Ovary (tissue), 9 donors: ENCODE data around the gene TRIM16. TPM values are rescaled to one million over a fixed set of nuclear protein-coding genes. Genes with fewer than 3 reads are reported as not detected.
"Not testable (repeated sequence)": the region's sequence is repeated elsewhere in the genome, so short reads cannot be mapped to it uniquely, and the experiment has no call there.

Source experiments
- DNase-seq, 5 donors: peaks; one replicate each; pipeline ENCODE4 v3.0.0-alpha.2; 2019 to 2020
- H3K27ac ChIP-seq, 2 donors: fragments of 200-600 bp; one replicate each; pipeline versions ENCODE4 v1.5.1 to v1.8.0; 2019 to 2022
- H3K27me3 ChIP-seq: fragments of 200-600 bp; one replicate; pipeline ENCODE4 v1.8.0; 2022
- H3K36me3 ChIP-seq: fragments of 200-600 bp; sonication (generic); one replicate; pipeline ENCODE4 v1.5.1; 2019
- H3K4me1 ChIP-seq: one replicate; pipeline ENCODE4 v1.8.1; 2013; ENCODE audit warnings: mild to moderate bottlenecking, moderate library complexity; ENCODE audit not compliant: insufficient read depth
- H3K4me3 ChIP-seq: fragments of 200-600 bp; sonication (generic); one replicate; pipeline ENCODE4 v1.5.1; 2017
- H3K9me3 ChIP-seq, 2 donors: fragments of 200-600 bp in 1 of 2; sonication (generic) in 1 of 2; one replicate each; pipeline versions ENCODE4 v1.5.1 to v1.8.1; 2013 to 2019; ENCODE audit warnings: mild to moderate bottlenecking in 1 of 2, moderate library complexity in 1 of 2
- EP300 ChIP-seq: sonication (generic); formaldehyde crosslinking; IDR thresholded peaks from one replicate; pipeline ENCODE4 v1.6.1; 2017; ENCODE audit warnings: antibody characterized with exemption
- POLR2A ChIP-seq: fragments of 450-650 bp; IDR thresholded peaks from one replicate; pipeline ENCODE4 v1.6.1; 2017; ENCODE audit warnings: antibody characterized with exemption, mild to moderate bottlenecking, moderate library complexity
- WGBS, 3 donors: extraction: QIAGEN DNeasy Blood & Tissue Kit in 1 of 3; methylation state at CpG; one replicate each; pipeline versions ENCODE4 v1.1.5 to v1.1.7; 2013 to 2017; 5-methylcytosine and 5-hydroxymethylcytosine counted together
- intact Hi-C, 4 donors: fragments of 100-400 bp; cut with DNase I; formaldehyde crosslinking; loops; one replicate each; pipeline versions ENCODE4 v1.11.0 to v1.15.1; 2022 to 2023
- polyA plus RNA-seq, 2 donors: library from polyadenylated mRNA; stranded (reverse); fragments of 200-250 nt in 1 of 2; fragments of 350-450 nt in 1 of 2; fragmentation: Illumina TruSeq in 1 of 2; extraction: RNeasy Lipid Tissue Mini Kit (QIAGEN cat#74804) in 1 of 2; gene quantifications; one replicate each; pipeline ENCODE4 v1.2.3, GENCODE V29; 2013 to 2014
- total RNA-seq, 7 donors: library from RNA; depleted of rRNA in 2 of 7; stranded (reverse); fragments of >200 nt in 2 of 7; fragmentation: NEBNext Ultra II Directional in 3 of 7; extraction: Animal tissue kit (Norgen Biotek cat#: 25700) in 3 of 7; gene quantifications; one replicate each; pipeline versions ENCODE4 v1.1.0 to v1.2.4, GENCODE V29; 2016 to 2023
- TF ChIP-seq, protein P1 (sequence below), 3 donors: fragments of 450-650 bp in 2 of 3; fragments of 200-600 bp in 1 of 3; IDR thresholded peaks; one replicate each; pipeline versions ENCODE4 v1.5.1 to v1.8.0; 2016 to 2022; ENCODE audit warnings: antibody characterized with exemption in 3 of 3, mild to moderate bottlenecking in 1 of 3
- donor health status: DM: no; HTN: no; CAD: no; lungs with moderate emphysema.
- donor health status: DM: no; HTN: no; CAD: no.
- donor health status: Bipolar disorder and iron deficiency.
- donor health status: DM: yes; HTN: yes; CAD: no.
- donor health status: DM: no; HTN: no; CAD: no.
- donor health status: DM: yes; HTN: yes; CAD: no.

TRIM16 gene
- total and polyA plus RNA-seq, 9 donors = 3.8 to 17.2 (median 11.2) TPM

DNA sequence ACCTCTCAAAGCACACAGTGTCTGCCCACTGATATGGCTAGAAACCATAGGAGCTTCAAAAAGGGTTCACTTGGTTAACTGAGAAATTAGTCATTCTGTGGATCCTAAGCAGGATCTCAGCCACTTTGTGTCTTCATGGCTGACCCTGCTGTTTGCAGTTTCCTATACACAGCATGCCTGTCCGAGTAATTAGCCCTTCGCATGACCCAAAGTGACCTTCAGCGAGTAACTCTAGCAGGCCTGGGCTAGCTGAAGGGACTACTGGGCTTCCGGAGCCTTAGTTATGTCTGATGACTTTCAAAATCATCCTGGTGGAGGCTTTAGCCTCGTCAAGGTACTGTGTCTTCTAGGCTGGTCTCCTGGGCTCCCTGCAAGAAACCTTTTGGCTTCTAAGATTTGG is 35.7 kb downstream of the TRIM16 start:
- intact Hi-C loops = no loop called here
- Histone ChIP-seq H3K36me3 (no peaks in the 10 kb centered on the region), H3K4me1 (peaks cover 7% of the 10 kb centered on the region), H3K27me3 (no peaks in the 10 kb centered on the region), H3K9me3 (no peaks in the 10 kb centered on the region), H3K27ac (no peak overlapping the region), H3K4me3 (no peak overlapping the region)
- no peak for DNase-seq
- TF ChIP-seq POLR2A (no peak), EP300 (no peak)
- TF ChIP-seq, protein P1, sequence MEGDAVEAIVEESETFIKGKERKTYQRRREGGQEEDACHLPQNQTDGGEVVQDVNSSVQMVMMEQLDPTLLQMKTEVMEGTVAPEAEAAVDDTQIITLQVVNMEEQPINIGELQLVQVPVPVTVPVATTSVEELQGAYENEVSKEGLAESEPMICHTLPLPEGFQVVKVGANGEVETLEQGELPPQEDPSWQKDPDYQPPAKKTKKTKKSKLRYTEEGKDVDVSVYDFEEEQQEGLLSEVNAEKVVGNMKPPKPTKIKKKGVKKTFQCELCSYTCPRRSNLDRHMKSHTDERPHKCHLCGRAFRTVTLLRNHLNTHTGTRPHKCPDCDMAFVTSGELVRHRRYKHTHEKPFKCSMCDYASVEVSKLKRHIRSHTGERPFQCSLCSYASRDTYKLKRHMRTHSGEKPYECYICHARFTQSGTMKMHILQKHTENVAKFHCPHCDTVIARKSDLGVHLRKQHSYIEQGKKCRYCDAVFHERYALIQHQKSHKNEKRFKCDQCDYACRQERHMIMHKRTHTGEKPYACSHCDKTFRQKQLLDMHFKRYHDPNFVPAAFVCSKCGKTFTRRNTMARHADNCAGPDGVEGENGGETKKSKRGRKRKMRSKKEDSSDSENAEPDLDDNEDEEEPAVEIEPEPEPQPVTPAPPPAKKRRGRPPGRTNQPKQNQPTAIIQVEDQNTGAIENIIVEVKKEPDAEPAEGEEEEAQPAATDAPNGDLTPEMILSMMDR (IDR thresholded peaks at IDR 0.05) = no peak
- WGBS, 3 donors = 79 to 84% (median 83%) methylated on average over 5 of the region's 5 CpGs

DNA sequence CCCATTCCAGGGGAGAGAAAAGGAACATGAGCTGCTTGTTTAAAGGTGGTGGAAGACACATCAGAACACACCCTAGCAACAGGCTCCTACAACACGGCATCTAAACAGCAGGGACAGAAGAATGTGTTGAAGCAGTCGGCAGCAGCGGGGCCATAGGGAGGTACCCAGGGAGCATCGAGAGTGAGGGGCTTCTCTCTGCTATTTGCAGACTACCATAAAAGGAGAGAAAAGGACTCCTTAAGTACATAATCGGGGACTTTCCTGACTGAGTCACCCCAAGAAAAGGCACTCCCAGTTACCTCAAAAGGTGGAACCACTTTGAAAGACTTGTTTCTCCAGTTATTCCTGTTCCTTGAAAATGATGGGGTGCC is 38.2 kb downstream of the TRIM16 start:
- H3K27me3 ChIP-seq, intact Hi-C loops, H3K9me3 ChIP-seq, DNase-seq, H3K4me1 ChIP-seq, H3K36me3 ChIP-seq, H3K27ac ChIP-seq, H3K4me3 ChIP-seq: not testable (repeated sequence)
- WGBS, 3 donors = 65 to 78% (median 77%) methylated on average over 5 of the region's 5 CpGs

DNA sequence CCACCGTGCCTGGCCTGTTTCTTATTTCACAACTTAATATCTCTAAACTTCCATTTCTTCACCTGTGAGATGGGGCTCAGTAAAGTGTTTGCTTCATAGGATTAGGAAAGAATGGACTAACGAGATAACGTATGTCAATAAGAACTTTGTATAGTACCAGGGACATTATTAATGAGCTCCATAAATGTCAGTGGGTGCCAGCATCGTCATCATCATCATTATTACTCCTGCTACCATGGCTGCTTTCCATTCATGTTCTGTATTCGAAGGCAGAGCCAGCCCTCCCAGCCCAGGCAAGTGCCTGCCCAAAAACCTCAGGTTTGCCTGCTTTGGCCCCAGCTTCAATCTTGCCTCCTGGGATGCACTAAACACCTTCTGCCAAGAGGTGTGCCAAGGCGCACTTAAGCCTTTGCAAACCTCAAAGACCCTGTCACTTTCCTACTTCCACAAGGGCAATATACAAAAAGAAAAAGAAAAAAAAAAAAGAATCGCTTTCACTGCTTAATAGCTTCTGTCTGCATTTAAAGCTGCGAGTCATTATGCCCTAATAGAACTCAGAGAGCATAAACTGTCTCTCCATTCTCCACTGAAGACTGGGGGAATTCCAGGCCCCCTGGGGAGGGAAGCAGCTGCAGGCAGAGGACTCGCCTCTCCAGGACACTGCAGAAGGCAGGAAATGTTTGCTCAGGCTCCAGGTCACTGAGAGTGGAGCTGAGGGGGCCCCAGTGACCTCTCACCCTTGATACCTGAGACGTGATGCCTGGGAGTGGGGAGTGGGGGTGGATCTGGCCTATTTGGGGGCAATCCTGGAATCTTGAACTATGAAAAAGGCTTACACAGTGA is 38.8 kb downstream of the TRIM16 start:
- H3K4me3 ChIP-seq, H3K4me1 ChIP-seq, intact Hi-C loops, DNase-seq, H3K36me3 ChIP-seq, H3K9me3 ChIP-seq, H3K27ac ChIP-seq, H3K27me3 ChIP-seq: not testable (repeated sequence)
- WGBS, 3 donors = 73 to 79% (median 77%) methylated on average over 10 of the region's 10 CpGs

DNA sequence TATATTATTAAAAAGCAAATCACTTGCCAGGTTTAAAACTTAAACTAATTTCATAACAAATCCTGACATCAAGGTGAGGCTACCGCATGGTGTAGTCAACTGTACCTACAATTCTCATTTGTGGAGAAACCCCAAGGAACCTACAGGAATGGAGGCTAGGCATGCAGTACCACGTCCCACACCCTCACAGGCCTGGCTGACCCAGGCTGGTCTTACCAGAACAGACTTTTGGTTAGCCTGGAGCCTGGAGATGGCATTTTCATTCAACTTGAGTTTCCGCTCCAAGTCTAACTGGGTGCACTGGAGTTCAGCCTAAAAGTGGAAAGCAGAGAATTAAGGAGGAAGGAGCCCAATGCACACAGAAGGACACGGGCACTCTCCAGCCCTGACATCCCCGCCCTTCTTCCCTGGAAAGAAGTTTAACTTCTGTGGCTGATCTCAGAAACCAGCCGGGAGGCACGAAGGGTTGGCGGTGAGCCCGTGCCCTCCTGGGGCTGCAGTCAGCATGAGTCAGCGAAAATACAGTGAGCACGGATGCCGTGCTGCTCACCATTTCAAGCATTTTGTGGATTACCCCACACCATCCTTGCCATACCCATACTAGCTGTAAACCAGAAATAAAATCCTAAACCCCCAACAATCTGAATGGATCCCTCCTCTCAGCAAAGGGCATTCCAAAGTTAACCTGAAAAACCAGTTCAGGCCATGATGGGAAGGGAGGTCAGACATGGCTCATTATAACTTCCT is 41.4 kb downstream of the TRIM16 start:
- DNase-seq, H3K4me3 ChIP-seq, H3K4me1 ChIP-seq, H3K27me3 ChIP-seq, H3K36me3 ChIP-seq, H3K9me3 ChIP-seq, H3K27ac ChIP-seq, intact Hi-C loops: not testable (repeated sequence)
- 75 to 96% (median 89%) methylated on average over 1 to 4 of the region's 12 CpGs for WGBS, 3 donors

DNA sequence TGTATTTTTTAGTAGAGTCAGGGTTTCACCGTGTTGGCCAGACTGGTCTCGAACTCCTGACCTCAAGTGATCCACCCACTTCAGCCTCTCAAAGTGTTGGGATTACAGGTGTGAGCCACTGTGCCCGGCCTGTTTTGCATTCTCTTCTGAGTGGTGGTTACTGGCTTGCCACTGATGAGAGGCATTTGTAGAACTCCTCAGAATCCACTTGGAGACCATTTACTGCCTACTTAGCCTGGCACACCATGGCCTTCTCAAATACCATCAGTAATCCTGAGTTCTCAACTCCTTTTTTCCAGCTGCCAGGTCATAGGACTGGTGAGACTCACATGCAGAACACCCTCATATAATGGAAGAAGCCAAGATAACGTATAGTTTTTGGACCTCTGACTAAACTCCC is 42.1 kb downstream of the TRIM16 start:
- intact Hi-C loops, H3K36me3 ChIP-seq, H3K9me3 ChIP-seq, DNase-seq, H3K4me1 ChIP-seq, H3K27ac ChIP-seq, H3K27me3 ChIP-seq, H3K4me3 ChIP-seq: not testable (repeated sequence)
- 95 to 100% (median 98%) methylated on average over 2 to 4 of the region's 4 CpGs for WGBS, 3 donors

DNA sequence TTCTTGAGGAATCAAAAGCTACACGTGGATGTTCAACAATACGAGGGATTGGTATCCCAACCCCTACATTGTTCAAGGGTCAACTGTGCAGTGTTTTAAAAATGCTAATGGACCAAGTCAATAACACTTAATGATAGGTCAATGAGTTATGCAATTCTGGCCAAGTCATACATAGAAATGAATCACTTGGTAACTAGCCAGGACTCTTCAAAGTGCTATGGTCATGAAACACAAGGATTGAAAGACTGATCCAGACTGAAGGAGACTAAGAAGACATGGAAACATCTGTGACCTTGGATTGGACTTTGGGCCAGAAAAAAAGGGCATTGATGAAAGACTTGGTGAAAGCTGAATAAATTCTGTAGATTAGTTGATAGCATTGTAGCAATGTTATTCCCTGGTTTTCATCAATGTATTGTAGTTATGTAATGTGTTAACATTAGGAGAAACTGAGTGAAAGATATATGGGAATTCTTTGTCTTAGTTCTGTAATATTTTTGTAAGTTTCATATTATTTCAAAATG is 53.1 kb downstream of the TRIM16 start:
- H3K36me3 ChIP-seq, H3K27me3 ChIP-seq, DNase-seq, H3K9me3 ChIP-seq, H3K4me3 ChIP-seq, H3K4me1 ChIP-seq, H3K27ac ChIP-seq, intact Hi-C loops: not testable (repeated sequence)
- WGBS, 3 donors = 84 to 100% (median 91%) methylated on average over 2 of the region's 2 CpGs

DNA sequence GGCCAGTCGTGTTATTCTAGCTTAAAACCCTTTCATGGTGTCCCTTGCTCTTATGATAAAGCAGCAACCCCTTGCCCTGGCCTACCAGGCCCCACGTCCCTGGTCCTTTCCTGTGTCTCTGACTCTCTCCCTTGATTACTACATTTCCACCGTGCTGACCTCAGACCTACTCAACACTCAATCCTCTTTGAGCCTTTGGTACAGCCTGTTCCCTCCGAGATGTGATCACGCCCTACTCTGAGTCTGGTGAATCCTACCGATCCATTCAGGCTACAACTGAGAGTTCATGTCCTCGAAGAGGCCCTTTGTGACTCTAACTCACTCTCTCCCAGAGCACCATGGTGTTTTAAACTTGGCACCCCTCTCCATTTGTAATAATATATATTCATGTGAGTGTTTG is 54.1 kb downstream of the TRIM16 start:
- H3K4me1 ChIP-seq, H3K9me3 ChIP-seq, H3K36me3 ChIP-seq, H3K27me3 ChIP-seq, DNase-seq, H3K27ac ChIP-seq, H3K4me3 ChIP-seq, intact Hi-C loops: not testable (repeated sequence)
- 91 to 96% (median 91%) methylated on average over 7 of the region's 7 CpGs for WGBS, 3 donors

DNA sequence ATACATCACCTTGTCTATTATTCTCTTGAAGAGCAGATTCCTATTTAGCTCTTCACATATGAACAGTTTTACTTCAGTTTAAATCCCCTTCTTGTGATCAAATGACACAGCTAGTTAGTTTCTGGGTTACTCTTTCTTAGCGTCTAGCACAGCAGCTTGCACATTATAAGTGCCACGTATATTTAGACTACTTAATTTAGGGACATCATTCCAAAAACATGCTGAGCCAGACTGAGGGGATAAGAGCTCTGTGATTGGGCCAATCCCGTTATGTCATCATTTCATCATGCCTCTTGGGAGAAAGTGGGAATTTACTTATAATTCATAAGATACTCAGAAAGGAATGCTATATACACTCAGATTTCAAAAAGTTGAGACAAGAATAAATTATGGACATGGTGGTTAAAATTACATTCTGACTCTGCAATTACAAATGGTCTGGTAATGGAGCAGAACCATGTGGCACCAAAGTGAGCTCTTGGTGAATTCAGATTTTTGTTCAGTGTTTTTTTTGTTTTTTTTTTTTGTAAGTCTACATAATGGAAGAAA is 60.4 kb downstream of the TRIM16 start:
- H3K4me1 ChIP-seq, H3K27ac ChIP-seq, H3K9me3 ChIP-seq, DNase-seq, H3K27me3 ChIP-seq, H3K36me3 ChIP-seq, H3K4me3 ChIP-seq, intact Hi-C loops: not testable (repeated sequence)
- 64 to 71% (median 70%) methylated on average over 3 of the region's 3 CpGs for WGBS, 3 donors

DNA sequence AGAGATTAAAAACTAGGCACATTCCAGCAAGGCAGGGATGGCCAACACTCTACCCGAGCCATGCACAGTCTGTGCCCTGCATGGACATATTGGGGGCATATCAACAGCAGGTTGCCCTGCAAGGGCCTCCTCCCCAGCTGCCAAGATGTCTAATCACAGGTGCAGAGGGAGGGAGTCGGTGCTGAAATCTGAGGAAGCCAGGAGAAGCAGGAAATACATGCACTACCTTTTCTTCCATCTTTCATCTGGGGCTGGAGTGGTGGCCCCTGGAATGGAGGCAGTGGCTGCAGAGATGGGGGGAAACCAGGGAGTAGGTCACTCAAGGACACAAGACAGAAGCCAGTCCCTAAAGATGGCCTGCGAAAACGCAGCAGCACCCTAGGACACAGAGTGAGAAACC is 60.9 kb downstream of the TRIM16 start:
- H3K4me3 ChIP-seq, H3K36me3 ChIP-seq, H3K9me3 ChIP-seq, DNase-seq, intact Hi-C loops, H3K4me1 ChIP-seq, H3K27ac ChIP-seq, H3K27me3 ChIP-seq: not testable (repeated sequence)
- WGBS, 3 donors = 75 to 85% (median 85%) methylated on average over 3 of the region's 4 CpGs

DNA sequence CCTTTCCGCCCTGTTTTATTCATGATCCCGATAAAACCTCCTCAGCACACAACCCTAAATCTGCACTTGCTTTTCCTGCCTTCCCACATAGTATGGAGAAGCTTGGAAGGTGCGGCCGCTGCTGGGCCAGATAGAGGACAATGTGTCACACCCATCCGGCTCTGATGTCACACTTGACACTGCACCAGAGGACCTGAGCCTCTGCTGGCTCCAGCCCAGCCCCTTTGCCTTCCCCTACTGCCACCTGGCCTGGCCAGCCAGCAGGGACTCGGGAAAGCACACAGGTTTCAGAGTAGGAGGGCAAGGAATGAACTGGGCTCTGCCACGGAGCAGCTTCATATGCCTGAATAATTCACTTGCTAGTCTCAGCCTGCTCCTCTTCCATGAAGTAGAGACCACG is 62.0 kb downstream of the TRIM16 start:
- DNase-seq, H3K27ac ChIP-seq, H3K4me3 ChIP-seq, H3K9me3 ChIP-seq, intact Hi-C loops, H3K27me3 ChIP-seq, H3K36me3 ChIP-seq, H3K4me1 ChIP-seq: not testable (repeated sequence)
- 84 to 93% (median 88%) methylated on average over 3 to 5 of the region's 8 CpGs for WGBS, 3 donors
